Fibroblast of skin of left biceps (primary cell): Measurements from ENCODE around the gene CYP1A2.

Source experiments
- DNase-seq, 2 experiments: peaks; one replicate each; pipeline ENCODE4 v3.0.0-alpha.2; 2013; ENCODE audit warnings: low read depth in 2 of 2

The CYP1A2 gene

DNA sequence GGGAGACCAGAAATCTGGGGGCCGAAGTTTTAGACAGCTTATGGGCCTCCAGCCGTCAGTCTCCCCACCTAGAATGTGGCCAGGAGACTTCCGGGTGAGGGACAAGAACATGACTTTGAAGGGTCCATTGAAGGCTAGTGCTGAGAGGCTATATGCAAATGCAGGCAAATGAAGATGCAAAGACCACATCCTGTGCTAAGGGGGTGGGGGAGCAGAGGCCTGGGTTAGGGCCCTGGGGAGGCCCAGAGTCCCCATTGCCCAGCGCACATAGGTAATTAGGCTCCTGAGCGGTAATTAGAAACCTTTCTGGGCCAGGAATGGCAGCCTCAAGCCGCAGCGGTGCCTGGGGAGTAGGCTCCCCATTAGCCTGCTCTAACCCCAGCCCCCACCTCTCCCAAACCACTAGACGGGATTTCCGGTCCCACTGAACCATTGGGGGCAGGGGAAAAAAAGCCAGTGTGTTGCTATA is 40.1 kb downstream of the CYP1A2 start:
- DNase-seq: no peak

DNA sequence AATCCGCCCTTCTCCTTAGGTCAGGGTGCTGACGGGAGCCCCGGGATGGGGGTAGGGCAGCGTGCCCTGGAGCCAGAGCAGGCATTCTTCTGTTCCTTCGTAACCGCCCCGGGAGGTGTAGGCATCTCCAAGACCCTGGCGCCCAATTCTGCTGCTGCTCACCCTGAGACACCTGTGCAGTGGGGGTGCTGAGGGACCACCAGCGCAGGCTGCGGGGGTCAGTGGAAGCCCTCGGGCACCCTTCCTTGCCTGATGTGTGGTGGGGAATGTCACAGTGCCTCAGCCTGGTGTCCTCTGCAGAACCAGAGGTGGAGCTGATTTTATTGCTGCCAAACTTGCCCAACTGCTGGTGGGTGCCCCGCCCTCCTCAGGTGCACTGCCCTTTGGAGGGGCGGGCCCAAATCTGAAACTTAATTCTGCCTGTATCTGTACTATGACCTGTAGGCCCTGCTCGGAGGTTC is 40.6 kb downstream of the CYP1A2 start:
- no peak for DNase-seq

DNA sequence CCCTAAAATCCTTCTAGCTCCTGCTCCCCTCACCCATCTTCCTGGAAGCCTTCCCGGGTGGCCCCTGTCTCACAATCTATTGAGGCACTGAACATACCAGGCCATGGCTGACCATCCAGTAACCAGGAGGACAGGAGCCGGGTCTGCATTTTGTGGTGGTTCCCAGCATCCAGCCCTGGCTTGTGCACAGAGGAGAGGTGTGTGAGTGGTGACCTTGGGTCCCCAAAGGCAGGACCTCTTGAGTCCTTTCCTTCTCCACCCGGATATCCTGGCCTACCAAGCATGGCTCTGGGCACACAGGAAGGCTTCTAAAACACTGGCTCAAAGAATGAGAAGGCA is 41.1 kb downstream of the CYP1A2 start:
- DNase-seq: no peak

DNA sequence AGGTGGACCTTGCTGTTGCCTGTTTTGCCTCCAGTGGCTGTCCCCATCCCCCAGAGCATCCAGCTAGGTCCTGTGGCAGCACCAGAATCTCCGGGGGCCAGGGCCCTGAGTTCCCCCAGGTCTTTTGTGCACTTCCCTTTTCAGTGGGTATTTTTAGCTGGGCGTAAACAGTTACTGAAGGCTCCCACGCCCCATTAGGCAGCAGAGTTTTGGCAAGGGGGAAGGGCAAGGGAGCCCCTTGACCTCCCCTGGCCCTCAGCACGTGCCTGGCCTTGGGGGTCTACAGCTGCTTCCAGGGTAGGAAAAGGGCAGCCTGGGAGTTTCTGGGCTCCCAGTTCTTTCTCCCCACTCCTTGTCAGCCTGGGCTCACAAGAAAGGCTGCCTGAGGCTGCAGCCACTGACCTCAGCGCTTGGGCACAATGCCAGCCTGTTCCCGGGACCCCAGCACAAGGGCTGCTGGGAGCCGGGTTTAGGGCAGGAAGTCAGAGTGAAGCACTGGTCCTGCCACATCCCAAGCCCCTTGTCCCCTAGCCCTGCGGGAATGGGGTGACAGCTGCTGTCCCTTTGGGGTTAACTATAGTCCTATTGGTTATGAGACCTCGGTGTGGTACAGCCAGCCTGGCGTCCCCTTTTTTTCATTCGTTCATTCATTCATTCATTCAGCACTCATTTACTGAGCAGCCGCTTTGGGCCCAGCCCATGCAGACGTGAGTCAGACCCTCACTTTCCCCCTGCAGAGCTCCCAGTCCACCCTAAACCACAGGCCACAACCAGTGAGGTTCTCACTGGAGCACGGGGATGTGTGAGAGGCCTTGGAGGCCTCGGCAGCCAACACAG is 41.7 kb downstream of the CYP1A2 start:
- no peak for DNase-seq

DNA sequence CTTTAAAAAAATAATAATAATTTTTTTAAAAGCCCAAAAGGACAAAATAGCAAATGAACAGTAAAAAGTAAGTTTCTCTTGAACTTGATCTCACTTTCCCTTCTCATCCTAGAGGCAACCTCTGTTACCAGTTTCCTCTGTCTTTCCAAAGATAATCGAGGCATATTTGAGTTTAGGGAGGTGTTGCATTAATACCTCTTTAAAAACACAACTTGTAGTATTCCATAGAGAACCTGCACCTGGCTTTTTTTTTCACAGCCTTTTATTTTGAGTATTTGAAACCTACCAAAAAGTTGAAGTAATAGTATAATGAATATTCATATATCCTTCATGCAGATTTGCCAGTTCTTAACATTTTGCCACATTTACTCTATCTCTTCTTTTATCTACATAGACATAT is 42.4 kb downstream of the CYP1A2 start:
- DNase-seq: no peak

DNA sequence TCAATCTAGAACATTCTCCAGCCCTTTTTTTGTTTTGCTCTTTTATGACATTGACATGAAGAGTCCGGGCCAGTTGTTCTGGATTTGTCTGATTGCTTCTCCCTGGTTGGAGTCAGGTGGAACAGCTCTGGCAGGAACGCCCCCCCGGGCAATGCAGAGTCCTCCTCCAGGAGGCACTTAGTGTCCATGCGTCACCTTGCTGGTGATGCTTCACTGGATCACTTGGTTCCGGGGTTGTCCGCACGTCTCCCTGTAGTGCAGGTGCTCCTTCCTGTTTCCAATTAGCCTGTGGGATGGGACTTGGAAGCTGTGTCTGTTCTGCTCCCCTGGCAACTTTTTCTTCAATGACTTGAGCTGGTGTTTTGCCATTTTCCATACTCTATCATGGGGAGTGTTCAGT is 43.0 kb downstream of the CYP1A2 start:
- no peak for DNase-seq

DNA sequence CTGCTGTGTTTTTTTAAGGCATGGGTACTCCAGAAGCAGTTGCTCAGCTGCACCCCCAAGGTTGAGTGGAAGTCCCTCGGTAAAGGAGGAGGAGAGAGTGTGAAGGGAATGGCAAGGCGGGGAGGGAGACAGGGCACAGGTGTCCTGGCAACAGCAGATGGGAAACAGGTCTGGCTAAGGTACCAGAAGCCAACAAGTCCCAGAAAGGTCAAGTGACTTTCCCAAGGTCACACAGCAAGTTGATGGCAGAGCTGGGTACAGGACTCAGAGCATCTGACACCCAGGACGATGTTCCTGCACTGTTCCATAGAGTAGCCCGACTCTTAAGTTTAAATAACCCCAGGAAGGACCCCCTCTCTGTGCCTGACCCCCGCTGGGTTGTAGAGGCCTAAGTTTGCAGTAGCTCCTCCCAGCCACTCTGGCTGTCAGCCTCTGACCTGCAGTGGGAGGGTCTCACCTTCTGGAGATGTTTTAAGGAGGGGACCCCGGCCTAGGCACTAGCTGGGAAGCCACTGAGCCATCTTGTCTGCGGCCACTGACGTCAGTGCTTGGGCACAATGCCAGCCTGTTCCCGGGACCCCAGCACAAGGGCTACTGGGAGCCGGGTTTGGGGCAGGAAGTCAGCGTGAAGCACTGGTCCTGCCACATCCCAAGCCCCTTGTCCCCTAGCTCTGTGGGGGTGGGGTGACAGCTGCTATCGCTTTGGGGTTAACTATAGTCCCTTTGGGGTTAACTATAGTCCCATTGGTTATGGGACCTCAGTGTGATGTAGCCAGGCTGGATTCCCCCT is 43.8 kb downstream of the CYP1A2 start:
- DNase-seq: no peak

DNA sequence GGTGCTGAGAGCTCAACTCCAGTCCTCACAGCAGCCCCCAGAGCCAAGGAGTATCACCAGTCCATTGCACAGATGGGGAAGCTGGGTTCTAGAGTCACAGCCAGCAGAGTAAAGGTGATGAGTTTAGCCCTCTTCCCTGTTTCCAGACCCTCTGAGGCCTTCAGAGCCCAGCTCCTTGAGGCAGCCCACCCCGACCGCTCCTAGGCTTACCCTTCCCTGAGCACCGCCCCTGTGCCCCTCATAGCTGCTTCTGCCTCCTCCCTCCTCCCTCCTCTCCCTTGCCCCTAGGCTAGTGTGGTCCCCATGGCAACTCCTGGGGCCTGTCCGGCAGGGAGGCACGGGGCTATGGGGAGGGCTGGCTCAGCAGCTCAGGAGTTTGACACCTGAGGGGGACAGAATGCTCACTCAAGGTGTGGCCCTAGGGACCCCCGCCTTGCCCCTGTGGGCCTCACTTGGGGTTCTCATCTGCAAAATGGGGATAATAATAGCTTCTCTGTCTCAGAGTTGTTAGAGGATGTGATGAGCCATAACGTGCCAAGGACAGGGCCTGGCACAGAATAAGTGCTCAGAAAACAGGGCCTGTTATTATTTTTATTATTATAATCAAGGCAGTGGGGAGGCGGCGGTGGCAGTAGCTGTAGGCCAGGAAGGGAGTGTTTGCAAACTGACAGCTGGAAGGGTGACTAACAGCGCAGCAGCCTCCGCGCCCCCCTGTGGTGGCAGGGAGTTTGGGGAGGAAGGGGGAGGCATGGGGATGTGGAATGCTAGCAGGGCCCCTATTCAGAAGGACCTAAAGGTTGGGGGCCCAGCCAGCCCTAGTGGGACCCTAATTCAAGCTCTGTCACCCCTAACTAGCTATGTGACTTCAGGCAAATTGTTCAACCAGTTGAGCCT is 44.7 kb downstream of the CYP1A2 start:
- no peak for DNase-seq

DNA sequence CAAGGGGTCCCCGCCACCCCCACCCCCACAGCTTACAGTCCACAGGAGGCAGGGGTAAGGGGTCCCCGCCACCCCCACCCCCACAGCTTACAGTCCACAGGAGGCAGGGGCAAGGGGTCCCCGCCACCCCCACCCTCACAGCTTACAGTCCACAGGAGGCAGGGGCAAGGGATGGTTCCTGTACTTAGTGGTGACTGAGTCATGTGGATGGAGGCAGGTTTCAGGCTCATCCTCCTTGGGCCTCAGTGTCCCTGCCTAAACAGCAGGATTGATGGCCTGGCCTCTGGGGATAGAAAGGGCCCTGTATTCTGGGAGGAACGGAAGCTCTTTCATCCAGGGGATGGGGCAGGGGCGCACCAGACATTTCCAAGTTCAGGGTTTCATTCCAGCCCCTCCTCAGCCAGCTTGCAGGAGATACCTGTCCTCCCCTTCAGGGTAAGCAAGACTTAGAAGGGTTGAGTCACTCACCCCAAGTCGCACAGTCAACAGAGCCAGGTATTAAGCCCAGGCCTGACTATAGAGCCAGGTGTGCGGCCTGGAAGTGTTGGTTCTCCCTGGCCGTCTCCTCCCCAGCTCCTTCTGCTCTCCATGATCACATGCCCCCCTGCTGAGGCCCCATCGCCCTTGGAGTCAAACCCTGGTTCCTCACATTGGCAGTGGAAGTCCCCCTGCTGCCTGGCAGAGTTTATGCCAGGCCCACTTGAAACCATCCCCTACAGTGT is 45.8 kb downstream of the CYP1A2 start:
- DNase-seq: no peak

DNA sequence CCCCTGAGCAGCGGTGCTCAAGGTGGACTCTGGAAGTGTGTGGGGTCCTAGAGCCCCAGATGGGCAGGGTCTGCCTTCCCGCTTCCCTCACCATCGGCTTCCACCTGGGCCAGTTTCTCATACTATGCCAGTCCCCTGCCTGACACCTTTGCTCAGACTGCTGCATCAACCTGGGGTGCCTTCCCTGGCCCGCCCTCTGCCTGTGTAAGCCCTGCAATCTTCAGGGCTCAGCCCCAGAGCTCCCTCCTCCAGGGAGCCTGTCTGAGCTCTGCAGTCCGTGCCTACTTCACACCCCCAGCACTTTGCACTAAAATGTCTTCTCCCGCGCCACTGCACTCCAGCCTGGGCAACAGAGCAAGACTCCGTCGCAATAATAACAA is 46.3 kb downstream of the CYP1A2 start:
- no peak for DNase-seq

DNA sequence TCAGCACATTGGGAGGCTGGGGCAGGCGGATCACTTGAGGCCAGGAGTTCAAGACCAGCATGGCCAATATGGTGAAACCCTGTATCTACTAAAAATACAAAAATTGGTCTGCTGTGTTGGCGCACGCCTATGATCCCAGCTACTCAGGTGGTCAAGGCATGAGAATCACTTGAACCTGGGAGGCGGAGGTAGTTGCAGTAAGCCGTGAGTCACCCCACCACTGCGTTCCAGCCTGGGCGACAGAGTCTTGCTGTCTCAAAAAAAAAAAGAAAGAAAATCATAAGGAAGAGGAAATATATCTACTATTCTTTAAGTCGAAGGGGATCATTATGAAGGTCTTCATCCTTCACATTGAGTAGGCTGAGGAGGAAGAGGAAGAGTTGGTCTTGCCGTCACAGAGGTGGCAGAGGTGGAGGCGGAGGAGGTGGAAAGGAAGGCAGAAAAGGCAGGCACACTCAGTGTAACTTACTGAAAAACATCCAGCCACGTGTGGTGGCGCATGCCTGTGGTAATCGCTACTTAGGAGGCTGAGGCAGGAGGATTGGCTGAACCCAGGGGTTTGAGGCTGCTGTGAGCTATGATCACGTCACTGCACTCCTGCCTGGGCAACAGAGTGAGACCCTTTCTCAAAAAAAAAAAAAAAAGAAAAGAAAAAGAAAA is 47.5 kb downstream of the CYP1A2 start:
- DNase-seq: no peak

DNA sequence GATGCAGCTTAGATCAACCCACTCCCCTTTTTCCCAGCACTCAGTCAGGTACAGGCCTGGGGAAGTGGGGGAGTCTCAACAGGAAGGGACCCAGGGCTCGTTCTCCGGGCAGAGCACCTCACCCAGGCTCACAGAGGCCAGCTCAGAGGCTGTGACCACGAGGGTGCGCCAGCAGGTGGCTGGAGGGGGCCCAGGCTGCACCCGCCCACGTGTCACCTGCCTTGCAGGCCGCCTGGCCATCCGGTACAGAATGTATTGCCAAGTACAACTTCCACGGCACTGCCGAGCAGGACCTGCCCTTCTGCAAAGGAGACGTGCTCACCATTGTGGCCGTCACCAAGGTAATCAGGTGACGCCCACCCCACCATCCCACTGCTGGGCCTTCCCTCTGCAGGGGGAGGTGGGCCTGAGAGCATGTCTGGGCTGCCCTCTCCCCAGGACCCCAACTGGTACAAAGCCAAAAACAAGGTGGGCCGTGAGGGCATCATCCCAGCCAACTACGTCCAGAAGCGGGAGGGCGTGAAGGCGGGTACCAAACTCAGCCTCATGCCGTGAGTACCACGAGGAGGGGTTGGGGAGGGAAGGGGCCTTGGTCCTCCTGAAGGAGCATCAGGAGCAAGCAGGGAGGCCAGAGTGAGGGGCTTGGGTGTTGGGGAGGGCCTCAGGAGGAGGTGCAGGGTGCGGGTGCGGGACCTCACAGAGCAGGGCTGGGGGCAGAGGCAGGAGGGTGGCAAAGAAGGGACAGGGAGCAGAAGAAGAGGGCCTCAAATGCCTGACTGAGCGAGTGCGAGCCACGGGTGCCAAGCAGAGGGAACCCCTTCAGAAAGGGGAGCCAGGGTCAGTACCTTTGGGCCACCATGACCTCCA is 50.0 kb downstream of the CYP1A2 start:
- no peak for DNase-seq

DNA sequence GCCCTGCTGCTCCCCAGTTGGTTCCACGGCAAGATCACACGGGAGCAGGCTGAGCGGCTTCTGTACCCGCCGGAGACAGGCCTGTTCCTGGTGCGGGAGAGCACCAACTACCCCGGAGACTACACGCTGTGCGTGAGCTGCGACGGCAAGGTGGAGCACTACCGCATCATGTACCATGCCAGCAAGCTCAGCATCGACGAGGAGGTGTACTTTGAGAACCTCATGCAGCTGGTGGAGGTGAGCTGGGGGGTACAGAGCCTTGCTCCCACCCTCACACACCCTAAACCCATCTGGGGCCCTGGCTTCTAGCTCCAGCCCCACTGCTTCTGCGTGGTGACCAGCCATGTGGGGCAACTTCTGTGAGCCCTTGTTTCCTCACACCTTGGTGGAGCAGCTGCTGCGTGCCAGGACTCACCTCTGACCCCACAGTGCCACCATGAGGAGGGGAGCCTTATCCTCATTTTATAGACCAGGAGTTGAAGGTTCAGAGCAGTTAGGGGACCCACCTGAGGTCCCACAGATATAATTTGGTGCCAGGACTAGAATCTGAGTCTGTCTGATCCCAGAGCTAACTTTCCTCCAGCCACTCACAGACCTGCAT is 50.7 kb downstream of the CYP1A2 start:
- no peak for DNase-seq

DNA sequence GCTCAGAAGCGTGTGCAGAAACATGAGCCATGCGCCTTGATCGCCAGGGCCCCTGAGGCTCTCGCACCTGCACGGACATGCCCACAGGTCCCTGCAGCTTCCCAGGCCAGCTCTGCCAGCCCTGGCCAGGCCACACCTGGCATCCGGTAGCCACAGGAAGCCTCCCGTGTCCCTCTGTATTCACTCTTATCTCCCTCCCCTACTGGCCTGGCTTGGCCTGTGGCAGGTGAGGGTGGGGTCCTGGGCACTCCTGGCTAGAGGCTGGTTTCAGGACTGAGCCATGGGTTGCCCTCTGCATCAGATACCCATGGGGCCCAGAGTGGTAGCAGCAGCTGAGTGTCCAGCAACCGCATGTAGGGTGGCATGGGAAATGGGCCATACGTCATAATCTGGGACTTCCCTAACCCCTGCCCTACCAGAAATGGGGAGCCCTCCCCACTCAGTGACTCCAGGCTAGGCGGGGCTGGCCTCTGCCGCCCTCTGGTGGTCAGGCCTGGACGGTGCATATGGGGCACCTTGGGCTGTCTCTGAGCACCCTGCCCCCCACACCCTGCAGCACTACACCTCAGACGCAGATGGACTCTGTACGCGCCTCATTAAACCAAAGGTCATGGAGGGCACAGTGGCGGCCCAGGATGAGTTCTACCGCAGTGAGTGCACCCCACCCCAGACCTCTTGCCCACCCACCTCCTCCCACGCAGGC is 51.4 kb downstream of the CYP1A2 start:
- no peak for DNase-seq

DNA sequence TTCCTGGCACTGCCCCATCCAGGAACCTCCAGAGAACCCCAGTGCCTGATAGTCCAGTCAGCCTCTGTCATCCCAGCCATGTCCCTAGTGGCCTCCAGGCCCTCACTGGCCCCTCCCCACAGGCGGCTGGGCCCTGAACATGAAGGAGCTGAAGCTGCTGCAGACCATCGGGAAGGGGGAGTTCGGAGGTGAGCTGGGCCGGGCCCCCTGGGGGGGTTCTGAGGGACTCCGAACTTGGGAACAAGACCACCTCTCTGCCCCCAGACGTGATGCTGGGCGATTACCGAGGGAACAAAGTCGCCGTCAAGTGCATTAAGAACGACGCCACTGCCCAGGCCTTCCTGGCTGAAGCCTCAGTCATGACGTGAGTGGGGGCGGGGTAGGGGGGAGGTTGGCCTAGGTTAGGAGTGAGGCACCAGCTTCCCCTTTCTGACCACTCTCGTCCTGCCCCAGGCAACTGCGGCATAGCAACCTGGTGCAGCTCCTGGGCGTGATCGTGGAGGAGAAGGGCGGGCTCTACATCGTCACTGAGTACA is 52.0 kb downstream of the CYP1A2 start:
- no peak for DNase-seq

DNA sequence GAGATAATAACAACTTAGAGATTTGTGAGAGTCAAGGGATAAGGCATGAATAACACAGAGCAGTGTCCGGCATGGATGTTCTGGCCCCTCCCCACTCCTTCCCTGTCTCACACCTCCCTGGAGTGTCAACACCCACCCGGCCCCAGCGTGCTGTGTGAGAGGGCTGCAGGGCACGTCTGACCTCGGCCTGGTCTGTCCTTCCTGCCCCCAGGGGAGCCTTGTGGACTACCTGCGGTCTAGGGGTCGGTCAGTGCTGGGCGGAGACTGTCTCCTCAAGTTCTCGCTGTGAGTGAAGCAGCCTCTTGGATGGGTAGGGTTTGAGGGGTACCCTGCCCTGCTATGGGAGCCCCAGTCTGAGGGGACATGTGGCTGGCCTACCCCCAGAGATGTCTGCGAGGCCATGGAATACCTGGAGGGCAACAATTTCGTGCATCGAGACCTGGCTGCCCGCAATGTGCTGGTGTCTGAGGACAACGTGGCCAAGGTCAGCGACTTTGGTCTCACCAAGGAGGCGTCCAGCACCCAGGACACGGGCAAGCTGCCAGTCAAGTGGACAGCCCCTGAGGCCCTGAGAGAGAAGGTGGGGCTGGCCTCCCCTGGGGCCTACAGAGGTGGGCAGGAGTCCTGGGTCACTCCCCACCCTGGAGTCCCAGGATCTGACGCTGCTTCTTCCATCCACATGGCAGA is 52.8 kb downstream of the CYP1A2 start:
- no peak for DNase-seq

DNA sequence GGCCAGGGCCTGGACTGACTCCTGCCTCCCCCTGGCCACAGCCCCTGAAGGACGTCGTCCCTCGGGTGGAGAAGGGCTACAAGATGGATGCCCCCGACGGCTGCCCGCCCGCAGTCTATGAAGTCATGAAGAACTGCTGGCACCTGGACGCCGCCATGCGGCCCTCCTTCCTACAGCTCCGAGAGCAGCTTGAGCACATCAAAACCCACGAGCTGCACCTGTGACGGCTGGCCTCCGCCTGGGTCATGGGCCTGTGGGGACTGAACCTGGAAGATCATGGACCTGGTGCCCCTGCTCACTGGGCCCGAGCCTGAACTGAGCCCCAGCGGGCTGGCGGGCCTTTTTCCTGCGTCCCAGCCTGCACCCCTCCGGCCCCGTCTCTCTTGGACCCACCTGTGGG is 53.6 kb downstream of the CYP1A2 start:
- no peak for DNase-seq

DNA sequence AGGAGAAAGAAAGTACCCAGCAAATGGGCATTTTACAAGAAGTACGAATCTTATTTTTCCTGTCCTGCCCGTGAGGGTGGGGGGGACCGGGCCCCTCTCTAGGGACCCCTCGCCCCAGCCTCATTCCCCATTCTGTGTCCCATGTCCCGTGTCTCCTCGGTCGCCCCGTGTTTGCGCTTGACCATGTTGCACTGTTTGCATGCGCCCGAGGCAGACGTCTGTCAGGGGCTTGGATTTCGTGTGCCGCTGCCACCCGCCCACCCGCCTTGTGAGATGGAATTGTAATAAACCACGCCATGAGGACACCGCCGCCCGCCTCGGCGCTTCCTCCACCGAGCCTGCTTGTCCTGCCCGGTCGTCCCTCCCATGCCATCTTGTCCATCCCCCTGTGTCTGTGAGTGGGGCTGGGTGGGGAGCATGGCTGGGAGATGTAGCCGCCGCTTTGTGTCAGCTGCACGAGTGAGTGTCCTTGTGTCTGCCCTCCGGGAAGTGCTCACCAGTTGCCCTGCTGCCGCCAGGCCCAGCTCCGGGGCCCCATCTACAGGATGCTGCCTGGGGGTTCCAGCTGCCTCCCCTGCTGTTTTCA is 54.3 kb downstream of the CYP1A2 start:
- DNase-seq: no peak
